ENCODE results near the gene PDIA6. TPM values are rescaled to one million over a fixed set of nuclear protein-coding genes. Genes with fewer than 3 reads are reported as not detected.

PDIA6 gene
- total and polyA plus RNA-seq, 2 donors (not counting 1 experiment from before 2014, with no cell fraction given): 23.8 to 53.8 TPM

GRCh38 chr2:10792001-10792634 lies 20.5 kb downstream of the PDIA6 start:
- Mint-ChIP-seq H3K27me3 (no peaks in the 10 kb centered on the region), H3K9me3 (ENCODE audit: insufficient read depth) (no peaks in the 10 kb centered on the region), H3K4me3 (no peak overlapping the region), H3K27ac (no peak overlapping the region), H3K4me1 (peaks cover 7% of the 10 kb centered on the region)
- H3K27ac ChIP-seq (ENCODE audit: low read length in 2 of 2): peak overlapping the region in 1 of 2 donors; percentile 4
- H3K27me3 ChIP-seq (replicated peaks in 1 of 4; ENCODE audit: control extremely low read depth in 1 of 4, control insufficient read depth in 3 of 4, insufficient read depth in 4 of 4, low read length in 3 of 4): no peaks in the 10 kb centered on the region
- WGBS (ENCODE audit: insufficient coverage): no CpG with 5 or more reads among the region's 2 CpGs
- H3K4me1 ChIP-seq (ENCODE audit: control insufficient read depth in 2 of 2, insufficient read depth in 2 of 2, low read length in 2 of 2): no peaks in the 10 kb centered on the region
- CTCF ChIA-PET: interaction anchor here (0.9 kb wide), 1 partner anchor 8 kb away, joined by 4 read pairs; no protein-coding TSS in a partner anchor
- no peak overlapping the region for H2AFZ ChIP-seq (ENCODE audit: insufficient read depth, low read depth, low read length, poor library complexity, severe bottlenecking)
- TF ChIP-seq CTCF (IDR thresholded peaks at IDR 0.05) (no peak), EZH2 (IDR thresholded peaks at IDR 0.05; ENCODE audit: borderline replicate concordance, insufficient read depth, low read depth, low read length, poor library complexity, severe bottlenecking) (no peak)
- peaks cover 5 to 84% of the 10 kb centered on the region in 2 experiments for H3K36me3 ChIP-seq (replicated peaks in 1 of 2; ENCODE audit: control extremely low read depth in 1 of 2, control insufficient read depth in 1 of 2, extremely low read depth in 1 of 2, insufficient read depth in 2 of 2, low read length in 1 of 2)
- no peaks in the 10 kb centered on the region for H3K9me3 ChIP-seq (ENCODE audit: control extremely low read depth in 1 of 3, control insufficient read depth in 2 of 3, insufficient read depth in 1 of 3, low read length in 2 of 3)
- ATAC-seq (ENCODE audit: low read depth) (no peak), DNase-seq (no peak)
- POLR2A ChIA-PET: no interaction called here
- no peak overlapping the region for H3K4me3 ChIP-seq (ENCODE audit: control extremely low read depth in 1 of 5, extremely low read depth in 1 of 5, insufficient read depth in 1 of 5, low read depth in 2 of 5, low read length in 4 of 5)
- H3K79me2 ChIP-seq (ENCODE audit: control insufficient read depth, insufficient read depth, low read length): peaks cover 15% of the 10 kb centered on the region
- H4K20me1 ChIP-seq (ENCODE audit: control insufficient read depth, insufficient read depth, low read length, poor library complexity, severe bottlenecking): peaks cover 19% of the 10 kb centered on the region
- peak overlapping the region; percentile 16 for H3K9ac ChIP-seq (ENCODE audit: low read length)
- no peak overlapping the region for H3K4me2 ChIP-seq (replicated peaks; ENCODE audit: low read depth, low read length, poor library complexity, severe bottlenecking)
- intact Hi-C loops (cut with micrococcal nuclease): no loop called here

GRCh38 chr2:10790228-10790973 lies 22.2 kb downstream of the PDIA6 start:
- Histone ChIP-seq H3K36me3 (replicated peaks in 1 of 2; ENCODE audit: control extremely low read depth in 1 of 2, control insufficient read depth in 1 of 2, extremely low read depth in 1 of 2, insufficient read depth in 2 of 2, low read length in 1 of 2) (peaks cover 4 to 87% of the 10 kb centered on the region in 2 experiments), H3K9ac (ENCODE audit: low read length) (peak overlapping the region; percentile 31), H3K9me3 (ENCODE audit: control extremely low read depth in 1 of 3, control insufficient read depth in 2 of 3, insufficient read depth in 1 of 3, low read length in 2 of 3) (no peaks in the 10 kb centered on the region), H3K79me2 (ENCODE audit: control insufficient read depth, insufficient read depth, low read length) (peaks cover 3% of the 10 kb centered on the region), H3K27ac (ENCODE audit: low read length in 2 of 2) (peak overlapping the region; percentile 20 to 73), H4K20me1 (ENCODE audit: control insufficient read depth, insufficient read depth, low read length, poor library complexity, severe bottlenecking) (peaks cover 15% of the 10 kb centered on the region), H3K4me2 (replicated peaks; ENCODE audit: low read depth, low read length, poor library complexity, severe bottlenecking) (peak overlapping the region; percentile 53), H2AFZ (ENCODE audit: insufficient read depth, low read depth, low read length, poor library complexity, severe bottlenecking) (peak overlapping the region; percentile 23), H3K4me3 (ENCODE audit: control extremely low read depth in 1 of 5, extremely low read depth in 1 of 5, insufficient read depth in 1 of 5, low read depth in 2 of 5, low read length in 4 of 5) (peak overlapping the region in 1 of 5 experiments; percentile 21), H3K4me1 (ENCODE audit: control insufficient read depth in 2 of 2, insufficient read depth in 2 of 2, low read length in 2 of 2) (no peaks in the 10 kb centered on the region), H3K27me3 (replicated peaks in 1 of 4; ENCODE audit: control extremely low read depth in 1 of 4, control insufficient read depth in 3 of 4, insufficient read depth in 4 of 4, low read length in 3 of 4) (no peaks in the 10 kb centered on the region)
- Mint-ChIP-seq H3K9me3 (ENCODE audit: insufficient read depth) (no peaks in the 10 kb centered on the region), H3K4me3 (no peak overlapping the region), H3K4me1 (peaks cover 7% of the 10 kb centered on the region), H3K27me3 (no peaks in the 10 kb centered on the region), H3K27ac (peak overlapping the region; percentile 37)
- ChIA-PET POLR2A (no interaction called here), CTCF (interaction anchor here (0.6 kb wide), 1 partner anchor 12 kb away, joined by 3 read pairs; no protein-coding TSS in a partner anchor)
- TF ChIP-seq EZH2 (IDR thresholded peaks at IDR 0.05; ENCODE audit: borderline replicate concordance, insufficient read depth, low read depth, low read length, poor library complexity, severe bottlenecking) (no peak), CTCF (IDR thresholded peaks at IDR 0.05) (no peak)
- WGBS (ENCODE audit: insufficient coverage): 84% methylated on average over 4 of the region's 6 CpGs
- ATAC-seq (ENCODE audit: low read depth): peak; percentile 43
- intact Hi-C loops (cut with micrococcal nuclease): no loop called here
- no peak for DNase-seq

All from B cell (primary cell).